IPS-NIHi11 (cell line): ENCODE data around the gene ABCA4.
"Not testable (repeated sequence)": the region's sequence is repeated elsewhere in the genome, so short reads cannot be mapped to it uniquely, and the experiment has no call there.

Source experiments
- DNase-seq: peaks from one replicate; pipeline ENCODE4 v3.0.0; 2012; ENCODE audit warnings: mixed read lengths, low spot score

Gene ABCA4

DNA sequence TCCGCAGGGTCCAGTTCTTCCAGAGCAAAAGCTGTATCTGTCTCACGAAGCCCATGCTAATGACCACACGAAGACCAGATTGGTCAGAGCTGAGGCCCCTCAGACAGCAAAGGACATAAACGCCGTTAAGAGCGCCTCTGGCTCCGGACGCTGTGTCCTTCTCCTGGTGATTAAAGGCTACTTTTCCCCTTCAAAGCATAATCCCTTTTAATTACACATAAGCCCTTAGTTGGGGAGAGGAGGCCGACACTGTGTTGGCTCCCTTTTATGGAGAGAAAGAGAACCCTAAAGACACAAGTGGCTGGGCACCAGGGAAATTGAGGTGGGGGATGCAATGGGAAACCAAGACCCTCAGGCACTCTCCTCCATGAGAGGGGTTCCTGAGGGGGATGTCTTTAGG lies at the start of gene ABCA4:
TSS of gene ABCA4 (minus strand) at position 158 of the 400 bp plus-strand sequence. CDS start at position 55, 103 bp downstream.
- DNase-seq: no peak

DNA sequence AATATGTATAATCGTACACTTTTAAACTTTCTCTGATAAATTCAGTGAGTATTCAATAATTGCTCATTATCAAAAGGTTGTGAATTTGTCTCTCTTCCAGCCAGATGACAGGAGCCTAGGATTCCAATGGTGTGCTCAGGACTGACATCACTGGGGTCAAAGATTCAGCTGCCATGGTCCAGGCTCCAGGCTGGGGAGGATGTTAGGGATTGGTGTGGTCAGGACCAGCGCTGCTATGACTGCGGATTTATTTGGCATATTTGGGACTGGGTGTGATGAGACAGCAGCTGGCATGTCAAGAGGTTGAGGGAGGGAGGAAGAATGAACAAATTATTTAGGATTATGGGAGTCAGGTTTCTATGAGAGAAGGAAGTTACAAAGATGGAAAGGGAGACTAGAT lies 48.2 kb upstream of the ABCA4 start:
- no peak for DNase-seq

DNA sequence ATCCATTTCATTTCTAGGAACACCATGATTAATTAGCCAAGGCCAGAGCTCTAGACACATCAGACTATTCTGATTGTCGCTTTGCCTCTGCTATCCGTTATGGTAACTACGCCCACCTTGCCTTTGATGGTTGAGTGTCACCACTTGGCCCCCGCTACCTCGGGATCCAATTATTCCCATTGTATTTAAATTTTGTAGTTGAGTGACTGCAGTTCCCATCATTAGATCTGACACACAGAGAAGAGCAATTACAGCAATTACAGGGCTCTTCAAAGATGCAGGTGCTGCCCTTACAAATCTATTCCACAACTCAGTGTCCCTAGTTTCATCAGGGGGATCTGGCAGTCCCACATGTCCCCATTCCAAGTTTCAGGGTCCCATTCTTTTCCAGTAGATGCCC lies 44.9 kb upstream of the ABCA4 start:
- DNase-seq: no peak

DNA sequence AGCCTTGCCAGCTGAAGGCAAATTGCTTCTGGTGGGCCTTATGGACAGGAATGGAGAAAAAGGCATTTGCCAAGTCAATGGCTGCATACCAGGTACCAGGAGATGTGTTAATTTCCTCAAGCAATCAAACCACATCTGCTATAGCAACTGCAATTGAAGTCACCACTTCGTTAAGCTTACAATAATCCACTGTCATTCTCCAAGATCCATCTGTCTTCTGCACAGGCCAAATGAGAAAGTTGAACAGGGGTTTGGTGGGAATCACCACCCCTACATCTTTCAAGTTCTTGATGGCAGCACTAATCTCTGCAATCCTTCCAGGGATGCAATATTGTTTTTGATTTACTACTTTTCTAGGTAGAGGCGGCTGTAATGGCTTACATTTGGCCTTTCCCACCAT lies 43.9 kb upstream of the ABCA4 start:
- not testable (repeated sequence) for DNase-seq

DNA sequence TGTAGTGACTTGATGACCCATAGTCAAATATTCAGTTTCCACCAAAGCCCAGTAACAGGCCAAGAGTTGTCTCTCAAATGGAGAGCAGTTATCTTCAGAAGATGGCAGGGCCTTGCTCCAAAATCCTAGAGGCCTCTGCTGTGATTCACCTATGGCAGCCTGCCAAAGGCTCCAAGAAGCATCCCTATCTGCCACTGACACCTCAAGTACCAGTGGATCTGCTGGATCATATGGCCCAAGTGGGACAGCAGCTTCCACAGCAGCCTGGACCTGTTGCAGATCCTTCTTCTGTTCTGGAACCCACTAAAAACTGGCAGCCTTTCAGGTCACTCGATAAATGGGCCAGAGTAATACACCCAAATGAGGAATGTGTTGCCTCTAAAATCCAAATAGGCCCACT lies 43.2 kb upstream of the ABCA4 start:
- DNase-seq: not testable (repeated sequence)

DNA sequence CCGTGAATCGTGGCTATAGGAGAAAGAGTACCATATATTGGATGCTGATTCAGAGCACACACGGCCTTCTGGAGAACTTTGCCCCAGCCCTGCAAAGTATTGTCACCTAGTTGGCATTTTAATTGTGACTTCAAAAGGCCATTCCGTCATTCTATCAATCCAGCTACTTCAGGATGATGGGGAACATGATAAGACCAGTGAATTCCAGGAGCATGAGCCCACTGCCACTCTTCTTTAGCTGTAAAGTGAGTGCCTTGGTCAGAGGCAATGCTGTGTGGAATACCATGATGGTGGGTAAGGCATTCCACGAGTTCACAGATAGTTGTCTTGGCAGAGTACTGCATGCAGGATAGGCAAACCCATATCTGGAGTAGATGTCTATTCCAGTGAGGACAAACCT lies 42.3 kb upstream of the ABCA4 start:
- not testable (repeated sequence) for DNase-seq

DNA sequence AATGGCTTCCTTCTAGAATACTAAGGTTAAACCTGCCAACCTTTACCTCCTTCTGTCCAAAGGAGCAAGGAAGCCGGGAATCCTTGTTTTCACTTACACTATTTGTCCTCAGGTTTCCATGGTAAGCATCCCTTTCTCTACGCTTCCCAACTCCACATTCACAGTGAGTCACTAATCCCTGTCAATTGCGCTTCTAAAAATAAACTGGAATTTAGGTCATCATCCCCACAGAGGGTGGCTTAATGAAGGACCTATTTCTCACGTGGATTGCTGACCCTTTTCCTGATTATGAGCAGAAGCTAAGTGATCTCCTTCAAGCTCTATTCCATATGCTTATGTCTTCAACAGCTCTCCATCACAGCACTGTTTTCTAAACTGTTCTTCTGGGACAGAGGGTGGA lies 39.9 kb upstream of the ABCA4 start:
- DNase-seq: no peak

DNA sequence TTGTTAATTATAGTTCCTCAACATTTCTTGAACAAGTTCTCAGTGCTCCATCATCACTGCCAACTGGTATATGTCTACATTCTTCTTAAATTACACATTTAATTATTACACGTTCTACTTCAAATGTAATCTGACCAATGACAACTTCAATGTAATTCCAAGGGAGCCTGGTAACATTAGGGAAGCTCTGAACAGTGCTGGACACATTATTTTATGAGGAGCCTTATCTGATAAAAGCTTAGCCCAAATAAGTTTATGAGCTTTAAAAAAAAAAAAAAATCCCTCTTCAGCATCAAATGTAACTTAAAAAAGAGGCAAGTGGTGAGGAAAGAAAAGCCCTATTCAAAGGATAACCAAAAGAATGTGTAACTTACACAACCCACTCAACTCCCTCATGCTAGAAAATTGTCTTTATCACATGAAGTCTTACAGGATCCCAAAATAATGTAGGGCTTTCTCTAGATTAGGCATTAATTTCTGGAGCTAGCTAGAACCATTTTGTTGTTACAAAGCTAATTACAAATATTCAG lies 35.2 kb upstream of the ABCA4 start:
- no peak for DNase-seq

DNA sequence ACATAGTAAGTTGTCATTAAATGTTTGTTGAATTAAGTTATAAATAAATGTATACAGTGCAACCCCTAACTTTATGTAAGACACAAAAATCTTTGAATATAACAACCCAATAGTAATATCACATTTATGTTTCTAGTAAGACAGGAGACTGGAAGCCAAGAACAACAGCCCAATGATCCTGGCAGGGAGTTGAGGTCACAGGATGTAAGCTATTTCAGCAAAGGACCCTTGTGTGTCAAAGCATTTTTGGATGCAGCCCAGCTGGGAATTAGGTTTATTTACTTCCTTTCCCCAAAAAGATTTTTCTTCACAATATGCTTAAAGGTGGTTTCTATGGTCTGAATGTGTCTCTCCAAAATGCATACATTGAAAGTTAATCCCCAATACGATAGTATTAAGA lies 34.0 kb upstream of the ABCA4 start:
- no peak for DNase-seq

DNA sequence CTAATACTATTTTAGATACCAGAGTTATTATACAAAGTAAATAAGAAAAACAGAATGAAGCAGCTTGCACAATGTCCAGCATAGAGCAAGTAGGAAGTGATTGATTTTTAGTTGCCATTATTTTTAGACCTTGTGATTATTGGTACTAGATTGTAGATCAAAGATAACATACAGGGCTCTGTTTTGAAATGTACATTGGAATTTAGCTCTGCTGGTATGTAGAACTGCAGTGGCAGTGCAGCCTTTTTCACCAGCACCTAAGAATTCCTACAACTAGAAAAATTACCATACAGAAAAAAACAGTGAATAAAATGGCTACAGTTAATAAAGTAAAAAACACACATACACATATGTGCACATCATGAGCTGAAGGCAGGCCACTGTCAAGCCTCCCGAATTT lies 32.2 kb upstream of the ABCA4 start:
- no peak for DNase-seq

DNA sequence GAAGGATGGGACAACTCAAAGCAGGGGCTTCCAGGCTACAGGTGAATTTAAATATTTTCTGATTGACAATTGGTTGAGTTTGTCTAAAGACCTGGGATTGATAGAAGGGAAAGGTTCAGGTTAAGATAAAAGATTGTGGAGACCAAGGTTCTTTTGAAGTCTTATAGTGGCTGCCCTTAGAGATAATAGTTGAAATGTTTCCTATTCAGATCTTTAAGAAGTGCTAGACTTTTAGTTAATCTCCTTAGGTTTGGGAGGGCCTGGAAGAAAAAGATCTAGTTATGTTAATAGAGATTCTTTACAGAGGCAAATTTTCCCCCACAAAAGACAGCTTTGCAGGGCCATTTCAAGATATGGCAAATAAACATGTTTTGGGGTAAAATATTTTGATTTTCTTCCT lies 28.2 kb upstream of the ABCA4 start:
- DNase-seq: not testable (repeated sequence)

DNA sequence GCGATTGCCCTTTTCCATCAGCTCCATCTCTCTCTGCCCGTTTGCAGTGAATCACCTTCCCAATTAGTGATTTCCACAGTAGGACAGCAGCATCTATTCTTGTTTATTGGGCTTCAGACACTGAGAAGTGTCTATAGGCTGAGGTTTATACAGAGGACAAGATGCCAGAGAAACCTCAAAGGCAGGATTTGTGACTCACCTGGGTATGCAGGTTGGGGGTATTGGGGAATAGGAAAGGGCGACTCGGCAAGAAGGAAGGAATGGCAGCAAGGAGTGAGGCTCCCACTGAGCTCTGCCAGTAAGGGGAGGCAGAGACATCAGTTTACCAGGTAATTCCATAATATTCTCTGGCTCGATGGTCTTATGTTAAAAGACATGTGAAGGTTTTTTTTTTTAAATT lies 25.3 kb upstream of the ABCA4 start:
- no peak for DNase-seq

DNA sequence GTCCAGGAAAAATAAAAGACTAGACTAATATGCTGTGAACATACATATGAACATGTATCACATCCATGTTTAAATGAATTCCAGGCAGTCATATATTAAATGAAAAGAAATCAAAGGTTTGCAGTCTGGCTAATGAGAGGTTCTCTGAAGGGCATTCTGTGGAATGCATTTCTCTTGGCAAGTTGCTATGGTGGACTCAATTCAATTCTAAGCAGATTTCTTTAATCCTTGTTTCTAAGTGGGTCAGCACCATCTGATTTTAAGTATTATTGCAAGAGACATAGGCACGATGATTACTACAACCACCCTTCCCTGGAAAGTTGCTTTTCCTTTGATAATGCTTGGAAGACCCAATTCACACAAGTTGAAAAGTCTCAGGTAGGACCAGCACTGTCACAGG lies 23.9 kb upstream of the ABCA4 start:
- no peak for DNase-seq

DNA sequence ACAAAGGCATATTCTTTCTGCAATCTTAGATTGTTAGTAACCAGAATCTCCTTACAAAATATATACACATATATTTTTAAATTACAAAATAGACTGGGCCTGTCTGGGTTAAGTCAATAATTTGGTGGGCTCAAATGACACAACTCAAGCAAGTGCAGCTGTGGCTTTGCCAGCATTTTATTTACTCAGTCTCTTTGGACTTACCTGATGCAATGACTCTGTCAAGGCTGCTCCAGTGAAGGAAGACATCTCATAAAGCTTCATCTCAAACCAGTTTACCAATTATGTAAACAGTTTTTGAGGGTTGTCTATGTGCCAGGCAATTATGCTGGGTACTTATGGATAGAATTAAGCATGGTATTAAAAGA lies 22.8 kb upstream of the ABCA4 start:
- DNase-seq: no peak

DNA sequence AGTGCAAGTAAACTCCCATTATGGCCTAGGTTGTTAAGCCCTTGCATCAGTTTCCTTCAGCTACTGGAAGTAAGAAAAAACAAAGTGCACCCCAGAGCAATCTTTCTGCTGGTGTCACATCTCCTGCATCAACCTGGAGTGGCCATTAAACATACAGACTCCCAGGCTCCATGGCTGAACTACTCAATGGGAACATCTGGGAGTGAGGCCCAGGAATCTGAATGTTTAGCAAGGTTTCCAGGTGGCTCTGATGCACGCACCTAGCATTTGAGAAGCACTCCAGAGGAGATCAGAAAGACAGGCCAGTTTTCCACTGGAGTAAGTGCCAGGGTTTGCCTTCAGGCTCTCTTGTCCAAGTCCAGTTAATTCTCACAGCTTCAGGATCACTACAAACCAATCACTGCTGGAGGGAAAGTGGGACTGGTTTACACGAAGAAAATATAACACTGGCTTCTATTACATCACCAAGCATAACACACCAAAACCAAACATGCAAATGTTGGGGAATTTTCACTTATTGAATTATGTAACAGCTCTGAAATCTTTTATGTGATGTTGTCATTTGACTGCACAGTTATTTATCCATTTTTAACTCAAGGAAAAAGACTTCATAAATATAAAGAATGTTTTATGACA lies 22.3 kb upstream of the ABCA4 start:
- DNase-seq: no peak

DNA sequence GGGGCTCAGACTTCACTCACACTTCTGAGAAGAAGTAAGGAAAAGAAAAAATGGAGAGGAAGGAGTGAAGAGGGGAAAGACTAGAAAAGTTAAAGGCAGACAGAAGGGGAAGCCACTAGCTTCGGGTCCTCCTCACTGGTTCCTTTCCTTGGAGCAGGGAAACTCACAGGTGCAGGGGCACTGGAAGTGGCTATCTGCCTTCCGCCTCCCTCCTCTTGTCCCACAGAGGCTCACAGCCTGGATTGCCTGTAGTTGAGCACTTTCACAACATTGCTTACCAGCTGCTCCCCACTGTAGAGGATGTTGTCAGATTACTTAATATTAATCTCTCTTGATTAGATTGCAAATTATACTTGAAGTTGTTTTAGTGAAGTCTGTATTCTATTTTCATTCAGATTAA lies 21.6 kb upstream of the ABCA4 start:
- DNase-seq: no peak

DNA sequence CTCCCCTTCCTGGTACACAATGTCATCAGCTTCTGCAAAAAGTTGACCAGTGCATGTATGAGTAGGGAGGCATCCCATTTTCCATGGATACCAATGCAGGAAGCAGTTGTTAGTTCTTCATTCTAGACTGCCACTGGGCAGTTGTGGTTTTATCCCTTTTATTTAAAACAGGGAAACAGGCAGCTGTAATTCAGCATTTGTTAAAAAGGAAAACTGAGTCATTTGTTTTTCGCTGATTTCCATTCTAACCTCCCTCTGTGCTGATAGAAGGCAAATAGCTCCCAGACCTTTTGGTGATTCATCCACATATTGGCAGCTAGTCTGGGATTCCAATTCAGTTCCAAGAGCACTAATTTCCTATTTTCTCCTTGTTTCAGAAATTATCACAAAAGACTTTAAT lies 21.1 kb upstream of the ABCA4 start:
- no peak for DNase-seq

DNA sequence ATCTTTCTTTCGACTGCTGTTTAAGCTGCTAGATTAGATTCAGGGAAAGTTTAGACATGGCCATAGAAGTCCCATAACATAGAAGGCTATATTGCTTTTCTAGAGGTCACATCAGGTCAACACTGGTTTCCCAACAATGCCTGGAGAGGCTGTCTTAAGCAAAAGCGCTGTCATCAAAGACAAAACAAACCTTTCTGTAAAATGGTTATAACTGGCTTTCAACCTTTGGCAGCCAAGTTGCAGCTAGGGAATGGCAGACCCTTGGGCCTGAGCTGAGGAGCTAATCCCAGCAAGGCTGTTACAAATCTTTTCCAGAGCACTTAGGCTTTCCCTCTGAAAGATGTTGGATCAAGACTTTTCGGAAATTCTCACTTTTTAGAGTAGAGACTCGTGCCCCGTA lies 11.2 kb upstream of the ABCA4 start:
- DNase-seq: no peak

DNA sequence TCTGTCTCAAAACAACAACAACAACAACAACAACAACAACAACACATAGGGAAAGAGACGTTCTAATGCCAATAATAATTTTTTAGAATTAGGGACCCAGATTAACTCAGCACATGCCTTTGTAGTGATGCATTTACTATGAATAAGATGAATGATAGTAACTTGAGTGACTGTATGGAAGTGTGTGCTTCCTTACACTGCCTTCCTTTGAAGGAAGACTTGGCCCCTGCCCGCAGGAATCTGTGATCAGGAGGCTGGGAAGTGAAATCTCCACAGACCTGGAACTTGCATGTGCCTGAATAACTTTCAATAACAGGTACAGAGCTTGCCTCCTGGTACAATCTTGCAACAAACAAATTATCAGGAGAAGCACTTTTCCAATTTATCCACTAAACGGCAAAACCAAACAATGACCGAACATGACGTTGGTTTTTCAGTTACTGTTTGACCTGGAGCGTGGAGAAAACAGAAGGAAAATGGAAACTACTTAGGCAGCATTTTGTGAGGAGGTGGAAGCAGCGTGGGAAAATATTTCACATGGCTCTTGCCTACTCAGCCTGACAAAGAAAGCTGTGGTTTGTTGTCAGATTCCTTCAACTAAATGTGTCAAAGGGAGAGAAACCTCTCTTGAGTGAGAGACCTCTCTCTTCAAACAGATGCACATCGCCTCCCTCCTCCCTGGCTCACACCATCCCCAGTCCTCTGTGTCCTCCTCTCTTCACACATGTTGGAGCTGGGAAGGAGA lies 10.1 kb upstream of the ABCA4 start:
- no peak for DNase-seq

DNA sequence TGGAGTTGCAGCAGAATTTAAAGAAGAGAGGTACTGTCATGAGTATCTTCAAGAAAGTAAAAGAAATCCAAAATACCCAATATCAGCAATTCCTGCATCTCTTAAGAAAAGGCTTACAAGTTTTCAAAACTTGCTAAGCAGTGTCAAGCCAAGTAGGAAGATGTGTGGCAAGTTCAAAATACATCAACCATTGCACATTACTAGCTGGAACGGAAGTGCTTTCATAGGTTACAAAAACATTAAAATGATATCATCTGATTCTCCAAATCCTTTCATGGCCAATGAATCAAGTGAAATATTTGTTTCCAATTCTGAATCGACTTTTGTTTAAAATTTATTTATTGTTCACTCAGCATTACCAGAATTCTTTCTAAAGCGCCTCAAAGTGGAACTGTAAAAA lies 5.7 kb upstream of the ABCA4 start:
- DNase-seq: no peak

DNA sequence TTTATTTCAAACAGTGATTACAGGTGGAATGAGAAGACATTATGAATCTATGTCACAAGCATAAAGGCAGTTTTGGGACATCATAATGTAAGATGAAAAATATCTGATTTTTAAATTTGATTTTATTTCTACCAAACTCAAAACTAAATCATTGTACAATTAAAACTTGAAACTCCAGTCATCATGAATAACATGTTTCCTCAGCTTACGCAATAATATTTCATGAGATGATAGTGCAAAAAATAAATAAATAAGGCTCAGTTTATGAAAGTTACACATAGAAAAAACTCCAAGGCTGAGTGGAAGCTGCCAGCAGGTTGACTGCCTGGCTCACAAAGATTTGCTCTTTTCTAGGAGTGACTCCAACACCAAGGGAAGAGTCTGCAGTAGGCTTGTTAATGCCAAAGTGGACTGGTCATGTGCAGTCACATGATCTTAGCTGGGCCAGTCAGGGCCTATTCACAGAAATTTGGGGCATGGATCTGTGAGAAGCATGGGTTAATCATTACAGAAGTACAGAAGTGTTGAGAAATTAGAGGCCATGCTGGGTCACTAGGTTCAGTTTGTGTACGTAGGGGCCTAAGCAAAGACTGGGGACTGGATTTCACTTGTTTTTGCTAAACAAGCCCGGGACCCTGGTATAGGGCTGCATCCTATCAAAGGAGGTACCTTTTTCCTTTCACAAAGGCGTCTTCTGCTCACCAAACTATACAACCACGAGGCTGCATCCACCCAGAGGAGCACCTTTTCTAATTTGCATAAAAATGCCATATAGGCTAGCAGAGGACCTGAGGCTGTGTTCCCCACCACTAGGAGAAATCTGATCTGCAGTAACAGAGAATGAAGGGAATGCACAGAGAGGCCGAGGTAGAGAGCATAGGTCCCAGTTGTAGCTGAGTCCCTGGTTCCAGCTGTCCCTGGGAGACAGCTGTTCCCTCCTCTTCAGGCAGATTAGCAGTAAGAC lies 4.9 kb upstream of the ABCA4 start:
- DNase-seq: peak; percentile 65

DNA sequence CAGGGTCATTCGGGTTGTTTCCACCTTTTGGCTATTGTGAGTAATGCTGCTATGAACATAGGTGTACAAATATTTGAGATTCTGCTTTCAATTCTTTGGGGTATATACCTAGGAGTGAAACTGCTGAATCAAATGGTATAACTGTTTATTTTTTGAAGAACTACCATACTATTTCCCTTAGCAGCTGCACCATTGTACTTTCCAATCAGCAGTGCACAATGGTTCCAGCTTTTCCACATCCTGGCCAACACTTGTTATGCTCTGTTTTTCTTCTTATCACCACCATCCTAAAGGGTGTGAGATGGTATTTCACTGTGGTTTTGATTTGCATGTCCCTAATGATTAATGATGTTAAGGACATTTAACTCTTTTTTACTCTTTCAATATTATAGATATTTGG lies 3.6 kb upstream of the ABCA4 start:
- DNase-seq: no peak
